NCI-H69 (cell line): ENCODE data around the gene PIBF1.

Experiments used
- DNase-seq: peaks from one replicate; lab custom pipeline; 2025; lab: John Stamatoyannopoulos, UW

The PIBF1 gene

GRCh38 chr13:73060251-73061160, 278.6 kb downstream of the PIBF1 start:
- peak; percentile 43 for DNase-seq

GRCh38 chr13:73061473-73061872, 279.5 kb downstream of the PIBF1 start:
- peak; percentile 9 for DNase-seq

DNA sequence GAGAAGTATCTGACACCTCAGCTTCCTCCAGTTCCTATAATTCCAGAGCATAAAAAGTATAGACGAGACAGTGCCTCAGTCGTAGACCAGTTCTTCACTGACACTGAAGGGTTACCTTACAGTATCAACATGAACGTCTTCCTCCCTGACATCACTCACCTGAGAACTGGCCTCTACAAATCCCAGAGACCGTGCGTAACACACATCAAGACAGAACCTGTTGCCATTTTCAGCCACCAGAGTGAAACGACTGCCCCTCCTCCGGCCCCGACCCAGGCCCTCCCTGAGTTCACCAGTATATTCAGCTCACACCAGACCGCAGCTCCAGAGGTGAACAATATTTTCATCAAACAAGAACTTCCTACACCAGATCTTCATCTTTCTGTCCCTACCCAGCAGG, 279.9 kb downstream of the PIBF1 start:
- no peak for DNase-seq

GRCh38 chr13:73062468-73062867, 280.5 kb downstream of the PIBF1 start:
- no peak for DNase-seq

- DNase-seq = peak; percentile 29
These were observed 281.2 kb downstream of the PIBF1 start for GRCh38 chr13:73063166-73063565.

DNA sequence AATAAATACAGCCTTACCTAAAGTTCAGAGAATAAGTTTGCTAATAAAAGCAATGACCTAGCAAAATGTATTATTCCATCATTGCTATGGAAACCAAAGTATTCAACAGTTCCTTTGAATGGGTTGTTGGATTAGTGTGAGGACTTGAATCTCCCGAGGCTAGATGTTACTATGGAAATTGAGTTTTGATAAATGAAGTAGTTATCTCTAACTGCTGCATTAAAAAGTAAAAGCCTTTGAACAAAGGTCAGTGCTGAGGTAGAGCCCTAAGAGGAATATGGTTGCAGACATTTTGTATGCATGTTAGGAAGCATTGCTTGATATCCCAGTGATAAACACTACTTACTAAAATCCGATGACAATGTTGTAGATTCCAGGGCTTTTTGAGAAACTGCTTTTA, 283.1 kb downstream of the PIBF1 start:
- no peak for DNase-seq

- DNase-seq = no peak
These were observed 283.9 kb downstream of the PIBF1 start for GRCh38 chr13:73065665-73066340.
